HepG2 (cell line): ENCODE measurements around the gene DAGLB. TPM values are rescaled to one million over a fixed set of nuclear protein-coding genes. Genes with fewer than 3 reads are reported as not detected.
A peak's percentile ranks its signal among the peaks of the same experiment; 100 is the strongest.

Source experiments
- ATAC-seq: fragments of 200-7000 bp; cut with Tn5 transposase; 3 replicates; pipeline ENCODE4 v1.9.1; 2020; ENCODE audit warnings: mild to moderate bottlenecking, moderate library complexity
- BruUV-seq: library from RNA; stranded (reverse); fragments of 400-500 nt; replicated peaks from 2 replicates; lab custom pipeline; 2021; lab: Mats Ljungman, UMichigan
- CTCF ChIA-PET: fragments of 300-600 bp; formaldehyde crosslinking; extraction: SDS; loops from one replicate; lab custom pipeline; 2021; ENCODE audit warnings: low total read pairs, inconsistent platforms, low intra/inter-chr PET ratio; lab: Yijun Ruan, JAX
- POLR2A ChIA-PET: fragments of 350-600 bp; sonication (Branson Sonifier 250); formaldehyde crosslinking; loops from one replicate; lab custom pipeline; 2020; ENCODE audit warnings: antibody characterized with exemption, inconsistent platforms; lab: Yijun Ruan, JAX
- DNase-seq: peaks from one replicate; pipeline ENCODE4 v3.0.0-alpha.2; 2015; ENCODE audit warnings: low spot score
- FAIRE-seq: peaks from 3 replicates; lab custom pipeline; 2011; peaks lifted over from hg19 to GRCh38; lab: Jason Lieb, UNC
- H2AFZ ChIP-seq: one replicate; pipeline ENCODE4 v1.6.1; 2011; ENCODE audit warnings: low read length, inconsistent platforms
- H3K27ac ChIP-seq: fragments of 300-600 bp; 3 replicates; pipeline ENCODE4 v1.8.0; 2011; ENCODE audit warnings: mixed run types, mild to moderate bottlenecking, mixed read lengths, low read length, inconsistent platforms; ENCODE audit not compliant: insufficient read depth; ENCODE audit errors: extremely low read length
- H3K27me3 ChIP-seq, 2 experiments: fragments of 200-600 bp in 1 of 2; 2 replicates in 1 of 2; 3 replicates in 1 of 2; pipeline versions ENCODE4 v1.6.0 to v1.8.0; 2011; ENCODE audit warnings: low read length in 2 of 2, mild to moderate bottlenecking in 2 of 2, moderate library complexity in 2 of 2, inconsistent platforms in 1 of 2; ENCODE audit not compliant: insufficient read depth in 2 of 2, control insufficient read depth in 1 of 2
- H3K36me3 ChIP-seq, 2 experiments: fragments of 200-600 bp in 1 of 2; replicated peaks in 1 of 2; 2 replicates in 1 of 2; 3 replicates in 1 of 2; pipeline versions ENCODE4 v1.5.1 to v1.8.0; 2011; ENCODE audit warnings: low read length in 2 of 2, inconsistent platforms in 1 of 2; ENCODE audit not compliant: insufficient read depth in 2 of 2, control insufficient read depth in 1 of 2
- H3K4me1 ChIP-seq: 2 replicates; pipeline ENCODE4 v1.5.1; 2012; ENCODE audit warnings: low read length, inconsistent platforms; ENCODE audit not compliant: insufficient read depth
- H3K4me2 ChIP-seq: 2 replicates; pipeline ENCODE4 v1.6.0; 2011; ENCODE audit warnings: low read depth, low read length, inconsistent platforms
- H3K4me3 ChIP-seq, 3 experiments: fragments of 200-600 bp in 1 of 3; sonication (generic), shearing (Covaris generic) in 1 of 3; replicated peaks in 1 of 3; 2 replicates each; pipeline ENCODE4 v1.5.1; 2011 to 2016; ENCODE audit warnings: low read length in 3 of 3, inconsistent platforms in 2 of 3, low read depth in 2 of 3, mild to moderate bottlenecking in 2 of 3, control low read depth in 1 of 3, mixed read lengths in 1 of 3; ENCODE audit not compliant: insufficient read depth in 1 of 3
- H3K79me2 ChIP-seq: one replicate; pipeline ENCODE4 v1.6.1; 2011; ENCODE audit warnings: low read length, inconsistent platforms; ENCODE audit not compliant: insufficient read depth
- H3K9ac ChIP-seq: 2 replicates; pipeline ENCODE4 v1.6.0; 2011; ENCODE audit warnings: mild to moderate bottlenecking, low read depth, low read length, inconsistent platforms; ENCODE audit not compliant: insufficient read depth
- H3K9me3 ChIP-seq: 2 replicates; pipeline ENCODE4 v1.5.1; 2012; ENCODE audit warnings: mild to moderate bottlenecking, low read length
- H4K20me1 ChIP-seq: 2 replicates; pipeline ENCODE4 v1.6.0; 2011; ENCODE audit warnings: inconsistent platforms, mild to moderate bottlenecking, low read length, moderate library complexity; ENCODE audit not compliant: insufficient read depth
- FOXA1 ChIP-seq, 2 experiments: fragments of 450-650 bp in 1 of 2; sonication (generic) in 1 of 2; formaldehyde crosslinking in 1 of 2; IDR thresholded peaks; 2 replicates each; pipeline versions ENCODE4 v1.4.0 to v1.6.1; 2016 to 2020; ENCODE audit warnings: missing genetic modification reagents in 1 of 2
- HNF1A ChIP-seq, 2 experiments: sonication (generic) in 1 of 2; formaldehyde crosslinking in 1 of 2; IDR thresholded peaks; 2 replicates each; pipeline versions ENCODE4 v1.4.0 to v1.6.1; 2016 to 2020; ENCODE audit warnings: borderline replicate concordance in 1 of 2, low read depth in 1 of 2, mild to moderate bottlenecking in 1 of 2, missing genetic modification reagents in 1 of 2
- PITX1 ChIP-seq: sonication (generic); formaldehyde crosslinking; IDR thresholded peaks from 2 replicates; pipeline ENCODE4 v1.5.1; 2020; ENCODE audit warnings: mild to moderate bottlenecking, missing genetic modification reagents
- TBP ChIP-seq: sonication (generic); formaldehyde crosslinking; IDR thresholded peaks from 2 replicates; pipeline ENCODE4 v1.5.0; 2020; ENCODE audit warnings: missing genetic modification reagents
- TGIF2 ChIP-seq: IDR thresholded peaks from 2 replicates; pipeline ENCODE4 v1.6.1; 2016; ENCODE audit warnings: control low read depth, missing compliant biosample characterization
- ZBTB21 ChIP-seq: sonication (generic); formaldehyde crosslinking; IDR thresholded peaks from 2 replicates; pipeline ENCODE4 v1.4.0; 2020; ENCODE audit warnings: missing genetic modification reagents
- ZNF432 ChIP-seq: sonication (generic); formaldehyde crosslinking; IDR thresholded peaks from 2 replicates; pipeline ENCODE4 v1.5.0; 2020; ENCODE audit warnings: missing genetic modification reagents, mild to moderate bottlenecking, borderline replicate concordance
- ZNF616 ChIP-seq: sonication (generic); formaldehyde crosslinking; IDR thresholded peaks from 2 replicates; pipeline ENCODE4 v1.5.0; 2020; ENCODE audit warnings: low read depth, mild to moderate bottlenecking, missing genetic modification reagents
- ZNF720 ChIP-seq: sonication (generic); formaldehyde crosslinking; IDR thresholded peaks from 2 replicates; pipeline ENCODE4 v1.4.0; 2020; ENCODE audit warnings: missing genetic modification reagents
- WGBS: methylation state at CpG from one replicate; pipeline ENCODE4 v1.1.6; 2017; ENCODE audit warnings: low lambda C conversion rate; 5-methylcytosine and 5-hydroxymethylcytosine counted together
- in situ Hi-C: cut with HindIII; loops from 2 replicates; pipeline ENCODE4 v1.10.0; 2017; ENCODE audit warnings: low pct_unique_long_range_greater_than_20kb; ENCODE audit not compliant: extremely low pct_ligation_motif_present
- intact Hi-C: fragments of 100-400 bp; cut with micrococcal nuclease; formaldehyde crosslinking; loops from one replicate; pipeline ENCODE4 v1.10.0; 2022; ENCODE audit not compliant: unreplicated experiment
- polyA plus RNA-seq, 8 experiments: library from polyadenylated mRNA; depleted of rRNA in 3 of 8; stranded (reverse) in 7 of 8; unstranded in 1 of 8; fragments of >200 nt; fragmentation: Illumina TruSeq in 4 of 8; extraction: Trizol in 4 of 8; gene quantifications; 2 replicates each; pipeline versions ENCODE4 v1.2.1 to v1.2.3, GENCODE V29; 2011 to 2016; ENCODE audit warnings: low read depth in 4 of 8, missing spikeins in 1 of 8, mixed read lengths in 1 of 8; ENCODE audit not compliant: insufficient read depth in 1 of 8
- total RNA-seq, 5 experiments: library from RNA; depleted of rRNA; stranded (reverse); fragments of >200 nt; fragmentation: Illumina TruSeq; extraction: Trizol; gene quantifications; 2 replicates each; pipeline ENCODE4 v1.2.3, GENCODE V29; 2016; ENCODE audit warnings: low read depth in 1 of 5
- TF ChIP-seq, protein P1 (sequence below): sonication (generic); formaldehyde crosslinking; IDR thresholded peaks from 2 replicates; pipeline ENCODE4 v1.5.0; 2020; ENCODE audit warnings: mild to moderate bottlenecking, missing genetic modification reagents, moderate library complexity
- TF ChIP-seq, protein P2 (sequence below): fragments of 450-650 bp; IDR thresholded peaks from 2 replicates; pipeline ENCODE4 v1.6.1; 2016

DAGLB gene
- total and polyA plus RNA-seq, 2 of the 13 experiments (the other 11 are each of a cell fraction or from before 2014, with no cell fraction given), result 7.9 to 9.8 TPM

GRCh38 chr7:6489612-6490011, 41.9 kb upstream of the DAGLB start:
- ATAC-seq (peak; percentile 34; the same call in 2 of the 3 replicates), FAIRE-seq (no peak), DNase-seq (peak; percentile 35)
- H3K79me2 ChIP-seq, result no peaks in the 10 kb centered on the region
- intact Hi-C loops, result no loop called here
- in situ Hi-C loops, result no loop called here
- H3K9ac ChIP-seq, result no peak overlapping the region
- H4K20me1 ChIP-seq, result no peaks in the 10 kb centered on the region
- H3K4me2 ChIP-seq, result no peak overlapping the region
- no peaks in the 10 kb centered on the region for H3K9me3 ChIP-seq
- no peak overlapping the region for H3K4me3 ChIP-seq
- CTCF ChIA-PET, result no interaction called here
- POLR2A ChIA-PET, result no interaction called here
- H3K36me3 ChIP-seq, result no peaks in the 10 kb centered on the region
- H3K4me1 ChIP-seq, result peaks cover 3% of the 10 kb centered on the region
- TF ChIP-seq FOXA1 (IDR thresholded peaks at IDR 0.05) (no peak), FOXA1 (CRISPR knock-in tag; IDR thresholded peaks at IDR 0.05) (no peak)
- TF ChIP-seq, protein P1, sequence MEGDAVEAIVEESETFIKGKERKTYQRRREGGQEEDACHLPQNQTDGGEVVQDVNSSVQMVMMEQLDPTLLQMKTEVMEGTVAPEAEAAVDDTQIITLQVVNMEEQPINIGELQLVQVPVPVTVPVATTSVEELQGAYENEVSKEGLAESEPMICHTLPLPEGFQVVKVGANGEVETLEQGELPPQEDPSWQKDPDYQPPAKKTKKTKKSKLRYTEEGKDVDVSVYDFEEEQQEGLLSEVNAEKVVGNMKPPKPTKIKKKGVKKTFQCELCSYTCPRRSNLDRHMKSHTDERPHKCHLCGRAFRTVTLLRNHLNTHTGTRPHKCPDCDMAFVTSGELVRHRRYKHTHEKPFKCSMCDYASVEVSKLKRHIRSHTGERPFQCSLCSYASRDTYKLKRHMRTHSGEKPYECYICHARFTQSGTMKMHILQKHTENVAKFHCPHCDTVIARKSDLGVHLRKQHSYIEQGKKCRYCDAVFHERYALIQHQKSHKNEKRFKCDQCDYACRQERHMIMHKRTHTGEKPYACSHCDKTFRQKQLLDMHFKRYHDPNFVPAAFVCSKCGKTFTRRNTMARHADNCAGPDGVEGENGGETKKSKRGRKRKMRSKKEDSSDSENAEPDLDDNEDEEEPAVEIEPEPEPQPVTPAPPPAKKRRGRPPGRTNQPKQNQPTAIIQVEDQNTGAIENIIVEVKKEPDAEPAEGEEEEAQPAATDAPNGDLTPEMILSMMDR (CRISPR knock-in tag), result peak; percentile 17
- TF ChIP-seq, protein P2, sequence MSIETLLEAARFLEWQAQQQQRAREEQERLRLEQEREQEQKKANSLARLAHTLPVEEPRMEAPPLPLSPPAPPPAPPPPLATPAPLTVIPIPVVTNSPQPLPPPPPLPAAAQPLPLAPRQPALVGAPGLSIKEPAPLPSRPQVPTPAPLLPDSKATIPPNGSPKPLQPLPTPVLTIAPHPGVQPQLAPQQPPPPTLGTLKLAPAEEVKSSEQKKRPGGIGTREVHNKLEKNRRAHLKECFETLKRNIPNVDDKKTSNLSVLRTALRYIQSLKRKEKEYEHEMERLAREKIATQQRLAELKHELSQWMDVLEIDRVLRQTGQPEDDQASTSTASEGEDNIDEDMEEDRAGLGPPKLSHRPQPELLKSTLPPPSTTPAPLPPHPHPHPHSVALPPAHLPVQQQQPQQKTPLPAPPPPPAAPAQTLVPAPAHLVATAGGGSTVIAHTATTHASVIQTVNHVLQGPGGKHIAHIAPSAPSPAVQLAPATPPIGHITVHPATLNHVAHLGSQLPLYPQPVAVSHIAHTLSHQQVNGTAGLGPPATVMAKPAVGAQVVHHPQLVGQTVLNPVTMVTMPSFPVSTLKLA, result peak; percentile 23; the same call in 1 of the 2 replicates
- BruUV-seq, result no TSS peak
- H3K27ac ChIP-seq, result no peak overlapping the region
- peaks cover 2 to 19% of the 10 kb centered on the region in 2 experiments; a peak in 4 of 5 replicates for H3K27me3 ChIP-seq
- WGBS, result 0% methylated on average over 1 of the region's 1 CpG
- no peak overlapping the region for H2AFZ ChIP-seq

DNA sequence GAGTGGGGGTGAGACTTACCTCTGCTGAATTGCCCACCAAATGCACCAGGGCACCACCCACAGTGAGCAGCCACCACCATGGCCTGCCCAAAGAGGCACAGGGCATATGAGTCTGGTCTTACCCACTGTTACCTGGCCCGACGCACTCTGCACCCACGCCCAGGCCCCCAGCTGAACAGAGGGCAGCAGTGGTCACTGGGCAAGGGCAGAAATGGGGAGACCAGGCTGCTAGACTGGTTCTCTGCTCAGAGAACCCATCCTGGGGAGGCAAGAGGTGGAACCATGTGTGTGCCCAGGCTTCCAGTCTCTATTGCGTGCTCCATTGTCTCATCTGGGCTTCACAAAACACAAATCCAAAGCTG, 39.4 kb upstream of the DAGLB start:
- ChIA-PET POLR2A (no interaction called here), CTCF (no interaction called here)
- H3K36me3 ChIP-seq, result no peaks in the 10 kb centered on the region; a peak in 1 of 5 replicates
- no peak overlapping the region for H2AFZ ChIP-seq
- no TSS peak for BruUV-seq
- intact Hi-C loops (no loop called here), in situ Hi-C loops (no loop called here)
- peaks cover 9% of the 10 kb centered on the region for H4K20me1 ChIP-seq
- no peak overlapping the region for H3K27ac ChIP-seq
- peaks cover 0 to 8% of the 10 kb centered on the region in 2 experiments; a peak in 2 of 5 replicates for H3K27me3 ChIP-seq
- H3K9me3 ChIP-seq, result no peaks in the 10 kb centered on the region
- H3K79me2 ChIP-seq, result peaks cover 17% of the 10 kb centered on the region
- no peak overlapping the region for H3K9ac ChIP-seq
- WGBS, result 80% methylated on average over 1 of the region's 4 CpGs
- ATAC-seq, result no peak
- no peak overlapping the region for H3K4me2 ChIP-seq
- FAIRE-seq, result no peak
- peaks cover 8% of the 10 kb centered on the region for H3K4me1 ChIP-seq
- H3K4me3 ChIP-seq, result no peak overlapping the region
- DNase-seq, result no peak
- TF ChIP-seq HNF1A (IDR thresholded peaks at IDR 0.05; ENCODE audit: low read depth) (no peak), HNF1A (CRISPR knock-in tag; IDR thresholded peaks at IDR 0.05; ENCODE audit: borderline replicate concordance) (no peak), PITX1 (no peak), ZBTB21 (no peak), TBP (CRISPR knock-in tag) (no peak), ZNF432 (CRISPR knock-in tag) (no peak), ZNF616 (CRISPR knock-in tag) (no peak), ZNF720 (CRISPR knock-in tag) (no peak), TGIF2 (CRISPR knock-in tag) (no peak)
